ENCODE measurements around the gene ADARB2. TPM values are rescaled to one million over a fixed set of nuclear protein-coding genes. Genes with fewer than 3 reads are reported as not detected.

ADARB2 gene
- total RNA-seq, 3 donors from 2014 or later, result 0.31 to 4.2 TPM; not detected in 1

GRCh38 chr10:1652151-1652550 lies 85.2 kb downstream of the ADARB2 start:
- intact Hi-C loops (cut with DNase I, micrococcal nuclease), result no loop called here
- Histone ChIP-seq H3K9me3 (no peaks in the 10 kb centered on the region), H3K4me1 (ENCODE audit: low read depth) (peaks cover 3% of the 10 kb centered on the region), H3K4me3 (no peak overlapping the region), H3K36me3 (ENCODE audit: low read depth) (no peaks in the 10 kb centered on the region)
- ATAC-seq (no peak), DNase-seq (no peak)
- no peak for TF ChIP-seq CTCF (IDR thresholded peaks at IDR 0.05)

GRCh38 chr10:1651270-1651966 lies 85.9 kb downstream of the ADARB2 start:
- no peak for DNase-seq
- ATAC-seq, result no peak

GRCh38 chr10:1650542-1651269 lies 86.6 kb downstream of the ADARB2 start:
- no peak for TF ChIP-seq CTCF (IDR thresholded peaks at IDR 0.05)
- Histone ChIP-seq H3K36me3 (ENCODE audit: low read depth) (no peaks in the 10 kb centered on the region), H3K9me3 (no peaks in the 10 kb centered on the region), H3K4me3 (no peak overlapping the region), H3K4me1 (ENCODE audit: low read depth) (peaks cover 3% of the 10 kb centered on the region)
- no peak for DNase-seq
- intact Hi-C loops (cut with DNase I, micrococcal nuclease), result no loop called here
- no peak for ATAC-seq

More at GRCh38 chr10:1651270-1651966, 85.9 kb downstream of the ADARB2 start:
- no peak for TF ChIP-seq CTCF (IDR thresholded peaks at IDR 0.05)
- peaks cover 3% of the 10 kb centered on the region for H3K4me1 ChIP-seq (ENCODE audit: low read depth)
- H3K4me3 ChIP-seq, result no peak overlapping the region
- H3K9me3 ChIP-seq, result no peaks in the 10 kb centered on the region
- no peaks in the 10 kb centered on the region for H3K36me3 ChIP-seq (ENCODE audit: low read depth)
- intact Hi-C loops (cut with DNase I, micrococcal nuclease), result no loop called here

- intact Hi-C loops (cut with DNase I, micrococcal nuclease), result no loop called here
- no peaks in the 10 kb centered on the region for H3K4me1 ChIP-seq (ENCODE audit: low read depth)
- no peak overlapping the region for H3K4me3 ChIP-seq
- no peaks in the 10 kb centered on the region for H3K9me3 ChIP-seq
- ATAC-seq (no peak), DNase-seq (no peak)
- no peak for TF ChIP-seq CTCF (IDR thresholded peaks at IDR 0.05)
- H3K36me3 ChIP-seq (ENCODE audit: low read depth), result no peaks in the 10 kb centered on the region
These were observed 88.7 kb downstream of the ADARB2 start for GRCh38 chr10:1648648-1649047.

GRCh38 chr10:1646332-1646731 lies 91.0 kb downstream of the ADARB2 start:
- no peak for TF ChIP-seq CTCF (IDR thresholded peaks at IDR 0.05)
- ATAC-seq (no peak), DNase-seq (no peak)
- no peaks in the 10 kb centered on the region for H3K9me3 ChIP-seq
- H3K36me3 ChIP-seq (ENCODE audit: low read depth), result no peaks in the 10 kb centered on the region
- H3K4me1 ChIP-seq (ENCODE audit: low read depth), result no peaks in the 10 kb centered on the region
- intact Hi-C loops (cut with DNase I, micrococcal nuclease), result no loop called here
- H3K4me3 ChIP-seq, result no peak overlapping the region
